H9 (cell line): Measurements from ENCODE around the gene PPP1CB. TPM values are rescaled to one million over a fixed set of nuclear protein-coding genes. Genes with fewer than 3 reads are reported as not detected.

ENCODE experiments used
- DNase-seq: peaks from one replicate; pipeline ENCODE4 v3.0.0-alpha.2; 2017
- H2AFZ ChIP-seq: one replicate; pipeline ENCODE4 v1.6.1; 2013; ENCODE audit warnings: mild to moderate bottlenecking, low read length, control low read depth, moderate library complexity
- H2AK5ac ChIP-seq: 2 replicates; pipeline ENCODE4 v1.6.1; 2013; ENCODE audit warnings: low read length, control low read depth, mixed read lengths; ENCODE audit not compliant: insufficient read length
- H2BK120ac ChIP-seq: one replicate; pipeline ENCODE4 v1.6.1; 2013; ENCODE audit warnings: low read depth, mild to moderate bottlenecking, low read length, control low read depth, inconsistent platforms; ENCODE audit not compliant: poor library complexity, severe bottlenecking
- H2BK12ac ChIP-seq: 2 replicates; pipeline ENCODE4 v1.6.1; 2013; ENCODE audit warnings: low read length, control low read depth, mixed read lengths, low read depth; ENCODE audit not compliant: insufficient read length
- H2BK15ac ChIP-seq: 2 replicates; pipeline ENCODE4 v1.6.1; 2013; ENCODE audit warnings: low read depth, low read length, control low read depth
- H2BK20ac ChIP-seq: one replicate; pipeline ENCODE4 v1.6.1; 2013; ENCODE audit warnings: low read depth, mild to moderate bottlenecking, low read length, control low read depth, inconsistent platforms; ENCODE audit not compliant: poor library complexity, severe bottlenecking
- H2BK5ac ChIP-seq: 2 replicates; pipeline ENCODE4 v1.6.1; 2013; ENCODE audit warnings: low read length, control low read depth, mixed read lengths; ENCODE audit not compliant: insufficient read length
- H3K14ac ChIP-seq: 2 replicates; pipeline ENCODE4 v1.6.1; 2013; ENCODE audit warnings: low read length, control low read depth; ENCODE audit not compliant: insufficient read depth
- H3K18ac ChIP-seq: 2 replicates; pipeline ENCODE4 v1.6.1; 2013; ENCODE audit warnings: low read depth, mild to moderate bottlenecking, mixed read lengths, low read length, control low read depth; ENCODE audit not compliant: insufficient read length
- H3K23ac ChIP-seq: 2 replicates; pipeline ENCODE4 v1.6.1; 2013; ENCODE audit warnings: low read length, control low read depth, mixed read lengths, low read depth; ENCODE audit not compliant: insufficient read length
- H3K23me2 ChIP-seq: 2 replicates; pipeline ENCODE4 v1.6.1; 2013; ENCODE audit warnings: low read depth, mild to moderate bottlenecking, mixed read lengths, low read length, control low read depth; ENCODE audit not compliant: insufficient read length, poor library complexity, severe bottlenecking
- H3K27ac ChIP-seq: 2 replicates; pipeline ENCODE4 v1.5.1; 2013; ENCODE audit warnings: low read length, control low read depth, mixed read lengths, low read depth; ENCODE audit not compliant: insufficient read length
- H3K27me3 ChIP-seq: 2 replicates; pipeline ENCODE4 v1.6.1; 2013; ENCODE audit warnings: low read length, control low read depth, inconsistent platforms; ENCODE audit not compliant: insufficient read depth
- H3K4ac ChIP-seq: 2 replicates; pipeline ENCODE4 v1.6.1; 2013; ENCODE audit warnings: low read depth, mild to moderate bottlenecking, control low read depth, inconsistent platforms, low read length, moderate library complexity
- H3K4me1 ChIP-seq: 2 replicates; pipeline ENCODE4 v1.6.1; 2013; ENCODE audit warnings: low read length, control low read depth, inconsistent platforms; ENCODE audit not compliant: insufficient read depth
- H3K4me2 ChIP-seq: 2 replicates; pipeline ENCODE4 v1.6.1; 2013; ENCODE audit warnings: low read length, control low read depth, mixed read lengths; ENCODE audit not compliant: insufficient read length, insufficient read depth
- H3K56ac ChIP-seq: 2 replicates; pipeline ENCODE4 v1.6.1; 2013; ENCODE audit warnings: low read depth, mild to moderate bottlenecking, mixed read lengths, low read length, control low read depth; ENCODE audit not compliant: insufficient read length
- H3K79me1 ChIP-seq: 2 replicates; pipeline ENCODE4 v1.6.1; 2013; ENCODE audit warnings: low read depth, mild to moderate bottlenecking, moderate library complexity, low read length, control low read depth, inconsistent platforms; ENCODE audit not compliant: insufficient read depth, poor library complexity, severe bottlenecking
- H3K79me2 ChIP-seq: 2 replicates; pipeline ENCODE4 v1.6.1; 2013; ENCODE audit warnings: low read length, control low read depth, inconsistent platforms; ENCODE audit not compliant: insufficient read depth
- H3K9ac ChIP-seq: 2 replicates; pipeline ENCODE4 v1.6.1; 2013; ENCODE audit warnings: low read length, control low read depth, mixed read lengths; ENCODE audit not compliant: insufficient read length; ENCODE audit errors: extremely low read depth
- H3K9me3 ChIP-seq: one replicate; pipeline ENCODE4 v1.6.1; 2013; ENCODE audit warnings: low read depth, low read length, inconsistent platforms; ENCODE audit not compliant: control insufficient read depth
- H3T11ph ChIP-seq: one replicate; pipeline ENCODE4 v1.6.1; 2013; ENCODE audit warnings: mild to moderate bottlenecking, low read length, control low read depth, inconsistent platforms
- H4K20me1 ChIP-seq: one replicate; pipeline ENCODE4 v1.6.1; 2013; ENCODE audit not compliant: control insufficient read depth, insufficient read length, insufficient read depth
- H4K5ac ChIP-seq: 2 replicates; pipeline ENCODE4 v1.6.1; 2013; ENCODE audit warnings: low read depth, mild to moderate bottlenecking, mixed read lengths, low read length, control low read depth; ENCODE audit not compliant: insufficient read length
- H4K8ac ChIP-seq: replicated peaks from 2 replicates; pipeline ENCODE4 v1.6.1; 2013; ENCODE audit warnings: low read length, control low read depth, mixed read lengths, low read depth; ENCODE audit not compliant: insufficient read length
- H4K91ac ChIP-seq: 2 replicates; pipeline ENCODE4 v1.6.1; 2013; ENCODE audit warnings: low read depth, mild to moderate bottlenecking, moderate library complexity, mixed read lengths, low read length, control low read depth; ENCODE audit not compliant: insufficient read length
- H3K27ac Mint-ChIP-seq, 3 experiments: 2 replicates in 2 of 3; 3 replicates in 1 of 3; pipeline ENCODE4 v1.8.0; 2020 to 2021; ENCODE audit warnings: mixed read lengths in 3 of 3, mild to moderate bottlenecking in 1 of 3, moderate library complexity in 1 of 3
- H3K27me3 Mint-ChIP-seq: 2 replicates; pipeline ENCODE4 v1.8.0; 2021; ENCODE audit warnings: low read depth, mild to moderate bottlenecking, moderate library complexity, mixed read lengths
- H3K36me3 Mint-ChIP-seq, 3 experiments: 2 replicates in 2 of 3; 3 replicates in 1 of 3; pipeline ENCODE4 v1.8.0; 2020 to 2021; ENCODE audit warnings: low read depth in 3 of 3, mixed read lengths in 3 of 3; ENCODE audit not compliant: insufficient read depth in 1 of 3
- H3K4me1 Mint-ChIP-seq, 2 experiments: 2 replicates each; pipeline ENCODE4 v1.8.0; 2020; ENCODE audit warnings: mixed read lengths in 2 of 2
- H3K4me3 Mint-ChIP-seq, 2 experiments: 2 replicates in 1 of 2; 3 replicates in 1 of 2; pipeline ENCODE4 v1.8.0; 2020 to 2021; ENCODE audit warnings: mild to moderate bottlenecking in 2 of 2, mixed read lengths in 2 of 2, moderate library complexity in 1 of 2
- H3K9me3 Mint-ChIP-seq, 2 experiments: 2 replicates in 1 of 2; 3 replicates in 1 of 2; pipeline ENCODE4 v1.8.0; 2020; ENCODE audit warnings: mild to moderate bottlenecking in 2 of 2, mixed read lengths in 2 of 2, moderate library complexity in 1 of 2
- CTCF ChIP-seq: fragments of 200-600 bp; sonication (generic); conservative IDR thresholded peaks from 3 replicates; pipeline ENCODE4 v1.8.0; 2021; ENCODE audit warnings: antibody characterized with exemption, mild to moderate bottlenecking
- WGBS: extraction: QIAGEN DNeasy Blood & Tissue Kit; methylation state at CpG from one replicate; pipeline ENCODE4 v1.1.7; 2013; ENCODE audit warnings: missing lambda C conversion rate, low lambda C conversion rate, mixed read lengths; ENCODE audit not compliant: insufficient read length; ENCODE audit errors: extremely low coverage; 5-methylcytosine and 5-hydroxymethylcytosine counted together
- total RNA-seq: library from RNA; stranded (reverse); gene quantifications from 2 replicates; pipeline ENCODE4 v1.2.1, GENCODE V29; 2021

The PPP1CB gene
- total RNA-seq, 1 experiment from 2014 or later = 184 TPM

GRCh38 chr2:28818053-28818452, 66.4 kb downstream of the PPP1CB start:
- Histone ChIP-seq H4K91ac (no peak overlapping the region), H2BK5ac (no peak overlapping the region), H2AK5ac (no peak overlapping the region), H3K4ac (no peak overlapping the region), H2BK12ac (no peak overlapping the region), H3K23ac (no peak overlapping the region), H3K79me2 (no peaks in the 10 kb centered on the region), H3K56ac (no peak overlapping the region), H3K27me3 (no peaks in the 10 kb centered on the region), H3T11ph (no peak overlapping the region), H2BK20ac (no peak overlapping the region), H2BK120ac (no peak overlapping the region), H2AFZ (no peak overlapping the region), H3K4me1 (no peaks in the 10 kb centered on the region; the same call in 1 of the 2 replicates), H4K8ac (no peak overlapping the region), H3K14ac (no peak overlapping the region), H3K4me2 (no peak overlapping the region), H3K23me2 (no peaks in the 10 kb centered on the region), H3K18ac (no peak overlapping the region), H4K20me1 (no peaks in the 10 kb centered on the region), H3K27ac (no peak overlapping the region), H3K9me3 (no peaks in the 10 kb centered on the region), H3K9ac (no peak overlapping the region), H4K5ac (no peak overlapping the region), H2BK15ac (no peak overlapping the region), H3K79me1 (no peaks in the 10 kb centered on the region)
- WGBS = no CpG with 5 or more reads among the region's 3 CpGs
- H3K27me3 Mint-ChIP-seq = peaks cover 2% of the 10 kb centered on the region; the same call in 1 of the 2 replicates
- H3K4me1 Mint-ChIP-seq = no peaks in the 10 kb centered on the region
- H3K27ac Mint-ChIP-seq = no peak overlapping the region
- no peak for TF ChIP-seq CTCF
- H3K36me3 Mint-ChIP-seq = no peaks in the 10 kb centered on the region
- H3K4me3 Mint-ChIP-seq = no peak overlapping the region
- no peak for DNase-seq
- no peaks in the 10 kb centered on the region for H3K9me3 Mint-ChIP-seq
